Mesothelial cell of epicardium (in vitro differentiated cells): Measurements from ENCODE around the gene GPX3. TPM values are rescaled to one million over a fixed set of nuclear protein-coding genes. Genes with fewer than 3 reads are reported as not detected.
A peak's percentile ranks its signal among the peaks of the same experiment; 100 is the strongest.

ENCODE experiments used
- DNase-seq, 2 experiments: peaks; one replicate each; pipeline ENCODE4 v3.0.0; 2021; ENCODE audit warnings: low spot score in 2 of 2; ENCODE audit not compliant: unreplicated experiment in 2 of 2
- H3K27ac Mint-ChIP-seq: 2 replicates; pipeline ENCODE4 v1.8.0; 2021; ENCODE audit warnings: mixed read lengths
- H3K27me3 Mint-ChIP-seq: 2 replicates; pipeline ENCODE4 v1.8.0; 2021; ENCODE audit warnings: low read depth, mixed read lengths
- H3K36me3 Mint-ChIP-seq: 2 replicates; pipeline ENCODE4 v1.8.0; 2021; ENCODE audit warnings: mixed read lengths
- H3K4me1 Mint-ChIP-seq: 2 replicates; pipeline ENCODE4 v1.8.0; 2021; ENCODE audit warnings: mixed read lengths
- H3K4me3 Mint-ChIP-seq: 2 replicates; pipeline ENCODE4 v1.8.0; 2021; ENCODE audit warnings: mild to moderate bottlenecking, moderate library complexity, mixed read lengths
- H3K9me3 Mint-ChIP-seq: 2 replicates; pipeline ENCODE4 v1.8.0; 2021; ENCODE audit warnings: mixed read lengths
- total RNA-seq: library from RNA; stranded (reverse); gene quantifications from 3 replicates; pipeline ENCODE4 v1.2.1, GENCODE V29; 2021
- TF ChIP-seq, protein P1 (sequence below): fragments of 200-600 bp; sonication (generic); IDR thresholded peaks from one replicate; pipeline ENCODE4 v1.5.0; 2021; ENCODE audit warnings: antibody characterized with exemption; ENCODE audit not compliant: unreplicated experiment

GPX3 gene
- total RNA-seq, 1 donor from 2014 or later: 2.0 TPM

DNA sequence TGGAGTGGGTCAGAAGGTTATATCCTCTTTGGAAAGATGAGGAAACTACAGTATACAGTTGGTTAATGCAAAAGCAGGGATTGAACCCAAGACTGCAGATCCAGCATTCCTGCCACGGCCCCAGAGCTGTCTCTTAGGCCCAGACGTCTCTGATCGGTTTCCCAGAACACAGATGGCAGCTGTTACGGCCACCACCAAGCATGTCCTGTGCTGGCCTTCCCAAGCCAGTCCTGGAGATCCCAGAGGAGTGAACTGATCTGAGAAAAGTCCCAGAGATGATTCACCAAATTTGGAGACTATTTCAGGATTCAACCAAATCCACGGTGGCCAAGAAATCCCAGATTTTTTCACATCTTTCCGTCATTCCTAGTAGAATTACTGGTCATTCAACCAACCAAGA, 40.4 kb downstream of the GPX3 start:
- Mint-ChIP-seq H3K36me3 (peaks cover 21% of the 10 kb centered on the region), H3K4me1 (no peaks in the 10 kb centered on the region), H3K27me3 (no peaks in the 10 kb centered on the region), H3K27ac (no peak overlapping the region), H3K4me3 (no peak overlapping the region), H3K9me3 (no peaks in the 10 kb centered on the region)
- TF ChIP-seq, protein P1, sequence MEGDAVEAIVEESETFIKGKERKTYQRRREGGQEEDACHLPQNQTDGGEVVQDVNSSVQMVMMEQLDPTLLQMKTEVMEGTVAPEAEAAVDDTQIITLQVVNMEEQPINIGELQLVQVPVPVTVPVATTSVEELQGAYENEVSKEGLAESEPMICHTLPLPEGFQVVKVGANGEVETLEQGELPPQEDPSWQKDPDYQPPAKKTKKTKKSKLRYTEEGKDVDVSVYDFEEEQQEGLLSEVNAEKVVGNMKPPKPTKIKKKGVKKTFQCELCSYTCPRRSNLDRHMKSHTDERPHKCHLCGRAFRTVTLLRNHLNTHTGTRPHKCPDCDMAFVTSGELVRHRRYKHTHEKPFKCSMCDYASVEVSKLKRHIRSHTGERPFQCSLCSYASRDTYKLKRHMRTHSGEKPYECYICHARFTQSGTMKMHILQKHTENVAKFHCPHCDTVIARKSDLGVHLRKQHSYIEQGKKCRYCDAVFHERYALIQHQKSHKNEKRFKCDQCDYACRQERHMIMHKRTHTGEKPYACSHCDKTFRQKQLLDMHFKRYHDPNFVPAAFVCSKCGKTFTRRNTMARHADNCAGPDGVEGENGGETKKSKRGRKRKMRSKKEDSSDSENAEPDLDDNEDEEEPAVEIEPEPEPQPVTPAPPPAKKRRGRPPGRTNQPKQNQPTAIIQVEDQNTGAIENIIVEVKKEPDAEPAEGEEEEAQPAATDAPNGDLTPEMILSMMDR: no peak
- DNase-seq: no peak

DNA sequence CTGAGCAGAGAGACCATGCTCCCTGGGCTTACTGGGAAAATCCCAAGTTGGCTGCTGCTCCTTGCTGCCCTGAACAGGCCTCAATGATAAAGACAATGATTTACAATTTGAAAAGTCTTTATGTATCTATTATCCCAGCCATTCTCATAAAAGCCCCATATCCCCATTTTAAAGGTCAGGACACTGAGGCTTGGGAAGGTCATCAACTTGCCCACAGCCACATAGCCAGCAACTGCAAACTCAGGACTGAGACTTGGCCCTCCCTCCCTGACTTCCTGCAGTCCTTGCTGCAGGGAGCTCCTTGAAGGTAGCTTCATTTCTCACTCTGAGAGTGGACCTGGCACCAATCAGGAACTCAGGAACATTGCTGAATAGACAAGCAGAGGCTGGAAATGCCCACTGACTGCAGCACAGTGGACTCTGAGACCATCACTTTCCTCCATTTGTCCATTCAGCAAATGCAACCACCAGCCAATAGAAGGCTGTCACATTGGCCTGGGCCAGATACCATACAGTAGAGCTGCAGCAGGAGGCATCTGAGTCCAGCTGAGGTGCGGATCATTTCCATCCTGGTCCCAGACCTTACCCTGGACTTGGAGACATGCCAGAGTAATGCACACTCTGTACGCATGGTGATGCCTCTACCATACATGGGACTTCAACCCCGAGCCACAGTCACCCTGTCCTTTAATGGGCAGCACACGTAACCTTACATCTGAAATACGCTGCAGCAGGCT, 42.2 kb downstream of the GPX3 start:
- TF ChIP-seq, protein P1: no peak
- no peaks in the 10 kb centered on the region for H3K4me1 Mint-ChIP-seq
- H3K36me3 Mint-ChIP-seq: peaks cover 13% of the 10 kb centered on the region
- no peak overlapping the region for H3K4me3 Mint-ChIP-seq
- H3K27ac Mint-ChIP-seq: no peak overlapping the region
- DNase-seq: no peak
- no peaks in the 10 kb centered on the region for H3K9me3 Mint-ChIP-seq
- no peaks in the 10 kb centered on the region for H3K27me3 Mint-ChIP-seq

DNA sequence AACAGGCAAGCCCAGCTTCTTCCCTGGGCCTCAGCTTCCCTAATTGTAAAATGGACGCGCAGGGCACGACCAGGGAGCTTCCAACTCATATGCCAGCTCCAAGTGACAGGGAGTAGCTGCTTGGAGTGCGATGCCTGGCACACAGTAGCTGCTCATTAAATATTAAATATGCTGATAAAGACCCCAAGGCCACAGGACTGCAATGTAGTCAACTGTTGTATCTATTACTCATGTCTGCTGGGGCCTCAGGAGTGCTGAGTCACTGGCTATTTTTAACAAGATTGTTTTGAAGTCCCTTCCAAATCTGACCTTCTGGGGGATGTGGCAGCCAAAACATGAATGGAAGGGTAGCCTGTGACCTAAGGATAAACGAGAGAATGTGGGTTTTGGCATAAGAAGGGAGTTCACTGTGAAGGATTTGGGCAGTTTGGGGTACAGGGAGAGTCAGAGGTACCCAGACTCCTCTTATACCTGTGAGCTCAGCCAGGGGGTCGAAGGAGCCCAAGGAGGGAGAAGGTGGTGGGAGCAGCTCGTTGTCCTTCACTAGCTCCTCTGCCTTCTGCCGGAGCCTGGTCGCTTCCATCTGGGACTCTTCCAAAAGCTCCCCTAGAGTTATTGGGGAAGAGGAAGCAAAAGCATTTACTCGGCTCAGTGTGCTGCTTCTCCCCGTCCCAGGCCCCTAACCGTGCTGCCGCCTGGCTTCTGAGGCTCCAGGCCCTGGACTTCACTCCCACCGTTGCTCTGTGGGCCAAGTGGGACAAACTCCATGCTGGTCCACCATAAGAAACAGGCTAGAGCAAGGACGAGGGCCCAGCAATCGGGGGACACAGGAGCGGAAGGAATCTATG, 43.0 kb downstream of the GPX3 start:
- H3K27ac Mint-ChIP-seq: no peak overlapping the region
- peaks cover 13% of the 10 kb centered on the region for H3K36me3 Mint-ChIP-seq
- H3K9me3 Mint-ChIP-seq: no peaks in the 10 kb centered on the region
- no peak for DNase-seq
- TF ChIP-seq, protein P1: no peak
- no peaks in the 10 kb centered on the region for H3K4me1 Mint-ChIP-seq
- H3K4me3 Mint-ChIP-seq: no peak overlapping the region
- H3K27me3 Mint-ChIP-seq: no peaks in the 10 kb centered on the region

GRCh38 chr5:151064916-151065499, 44.6 kb downstream of the GPX3 start:
- no peaks in the 10 kb centered on the region for H3K9me3 Mint-ChIP-seq
- no peak overlapping the region for H3K4me3 Mint-ChIP-seq
- TF ChIP-seq, protein P1: no peak
- DNase-seq: no peak
- no peaks in the 10 kb centered on the region for H3K27me3 Mint-ChIP-seq
- peaks cover 13% of the 10 kb centered on the region for H3K36me3 Mint-ChIP-seq
- no peak overlapping the region for H3K27ac Mint-ChIP-seq
- H3K4me1 Mint-ChIP-seq: no peaks in the 10 kb centered on the region

DNA sequence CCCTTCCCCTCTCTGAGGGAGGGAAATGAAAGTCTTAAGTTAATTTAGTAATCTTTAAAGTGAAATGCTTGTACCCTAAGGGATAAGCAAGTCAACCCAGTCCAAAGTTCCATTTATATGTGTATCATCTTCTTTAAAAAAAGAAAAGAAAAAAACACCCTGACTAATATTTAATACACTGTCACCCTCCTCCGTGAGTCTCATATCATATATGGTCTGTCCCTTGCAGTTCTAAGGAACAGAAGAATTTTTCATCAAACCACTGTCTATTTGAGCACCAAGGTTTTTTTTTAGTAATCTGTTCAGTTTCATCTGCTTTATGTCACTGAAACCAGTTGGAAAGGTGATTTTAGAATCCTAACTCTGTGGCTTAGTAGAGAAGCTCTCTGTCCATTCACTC, 45.2 kb downstream of the GPX3 start:
- Mint-ChIP-seq H3K27ac (peak overlapping the region; percentile 17), H3K4me1 (no peaks in the 10 kb centered on the region)
- DNase-seq: no peak

More for the DNA sequence above, 45.2 kb downstream of the GPX3 start:
- no peak overlapping the region for H3K4me3 Mint-ChIP-seq
- no peaks in the 10 kb centered on the region for H3K27me3 Mint-ChIP-seq
- H3K9me3 Mint-ChIP-seq: no peaks in the 10 kb centered on the region
- TF ChIP-seq, protein P1: no peak
- peaks cover 13% of the 10 kb centered on the region for H3K36me3 Mint-ChIP-seq
